Progenitor cell of endocrine pancreas (in vitro differentiated cells): ENCODE data around the gene FCAR. TPM values are rescaled to one million over a fixed set of nuclear protein-coding genes. Genes with fewer than 3 reads are reported as not detected.
"Not testable (repeated sequence)": the region's sequence is repeated elsewhere in the genome, so short reads cannot be mapped to it uniquely, and the experiment has no call there.

ENCODE experiments used
- DNase-seq: peaks from one replicate; pipeline ENCODE4 v3.0.0; 2021; ENCODE audit warnings: low spot score; ENCODE audit not compliant: unreplicated experiment
- H3K27ac Mint-ChIP-seq: 2 replicates; pipeline ENCODE4 v1.8.0; 2021; ENCODE audit warnings: mild to moderate bottlenecking, moderate library complexity, mixed read lengths
- H3K27me3 Mint-ChIP-seq: 2 replicates; pipeline ENCODE4 v1.8.0; 2021; ENCODE audit warnings: mixed read lengths
- H3K36me3 Mint-ChIP-seq: 2 replicates; pipeline ENCODE4 v1.8.0; 2022; ENCODE audit warnings: mixed read lengths; ENCODE audit not compliant: insufficient read depth
- H3K4me1 Mint-ChIP-seq: 2 replicates; pipeline ENCODE4 v1.8.0; 2021; ENCODE audit warnings: low read depth, mixed read lengths
- H3K4me3 Mint-ChIP-seq: 2 replicates; pipeline ENCODE4 v1.8.0; 2021; ENCODE audit warnings: low read depth, mild to moderate bottlenecking, moderate library complexity, mixed read lengths
- H3K9me3 Mint-ChIP-seq: 2 replicates; pipeline ENCODE4 v1.8.0; 2021; ENCODE audit warnings: low read depth, mixed read lengths
- total RNA-seq: library from RNA; stranded (reverse); gene quantifications from 2 replicates; pipeline ENCODE4 v1.2.1, GENCODE V29; 2021
- TF ChIP-seq, protein P1 (sequence below): fragments of 200-600 bp; sonication (generic); IDR thresholded peaks from one replicate; pipeline ENCODE4 v1.5.0; 2021; ENCODE audit warnings: antibody characterized with exemption, mild to moderate bottlenecking; ENCODE audit not compliant: unreplicated experiment

FCAR gene
- total RNA-seq, 1 donor from 2014 or later: not detected

DNA sequence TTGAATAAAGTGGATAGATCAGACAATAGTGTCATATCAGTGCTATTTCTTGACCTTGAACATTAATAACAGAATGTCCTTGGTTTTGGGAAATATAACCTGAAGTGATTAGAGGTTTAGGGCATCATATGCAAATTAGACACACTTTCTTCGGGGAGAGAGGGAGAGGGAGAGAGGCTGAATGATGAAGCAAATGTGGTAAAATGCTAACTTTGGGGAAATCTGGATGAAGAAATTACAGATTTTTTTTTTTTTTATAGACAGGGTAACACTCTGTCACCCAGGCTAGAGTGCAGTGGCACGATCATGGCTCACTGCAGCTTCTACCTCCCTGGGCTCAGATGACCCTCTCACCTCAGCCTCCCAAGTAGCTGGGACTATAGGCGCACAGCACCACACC, 28.0 kb downstream of the FCAR start:
- Mint-ChIP-seq H3K27me3 (peaks cover 25% of the 10 kb centered on the region), H3K27ac (no peak overlapping the region), H3K9me3 (no peaks in the 10 kb centered on the region), H3K4me1 (peaks cover 3% of the 10 kb centered on the region), H3K36me3 (no peaks in the 10 kb centered on the region), H3K4me3 (no peak overlapping the region)
- TF ChIP-seq, protein P1, sequence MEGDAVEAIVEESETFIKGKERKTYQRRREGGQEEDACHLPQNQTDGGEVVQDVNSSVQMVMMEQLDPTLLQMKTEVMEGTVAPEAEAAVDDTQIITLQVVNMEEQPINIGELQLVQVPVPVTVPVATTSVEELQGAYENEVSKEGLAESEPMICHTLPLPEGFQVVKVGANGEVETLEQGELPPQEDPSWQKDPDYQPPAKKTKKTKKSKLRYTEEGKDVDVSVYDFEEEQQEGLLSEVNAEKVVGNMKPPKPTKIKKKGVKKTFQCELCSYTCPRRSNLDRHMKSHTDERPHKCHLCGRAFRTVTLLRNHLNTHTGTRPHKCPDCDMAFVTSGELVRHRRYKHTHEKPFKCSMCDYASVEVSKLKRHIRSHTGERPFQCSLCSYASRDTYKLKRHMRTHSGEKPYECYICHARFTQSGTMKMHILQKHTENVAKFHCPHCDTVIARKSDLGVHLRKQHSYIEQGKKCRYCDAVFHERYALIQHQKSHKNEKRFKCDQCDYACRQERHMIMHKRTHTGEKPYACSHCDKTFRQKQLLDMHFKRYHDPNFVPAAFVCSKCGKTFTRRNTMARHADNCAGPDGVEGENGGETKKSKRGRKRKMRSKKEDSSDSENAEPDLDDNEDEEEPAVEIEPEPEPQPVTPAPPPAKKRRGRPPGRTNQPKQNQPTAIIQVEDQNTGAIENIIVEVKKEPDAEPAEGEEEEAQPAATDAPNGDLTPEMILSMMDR: no peak
- DNase-seq: no peak

DNA sequence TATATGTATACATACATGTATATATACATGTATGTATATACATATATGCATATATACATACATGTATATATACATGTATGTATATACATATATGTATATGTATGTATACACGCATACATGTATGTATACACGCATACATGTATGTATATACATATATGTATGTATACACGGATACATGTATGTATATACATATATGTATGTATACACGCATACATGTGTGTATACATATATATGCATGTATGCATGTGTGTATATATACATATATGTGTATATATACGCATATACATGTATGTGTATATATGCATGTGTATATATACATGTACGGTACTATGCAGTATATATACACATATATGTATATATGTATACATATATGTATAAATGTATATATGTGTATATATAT, 29.3 kb downstream of the FCAR start:
- Mint-ChIP-seq H3K36me3 (no peaks in the 10 kb centered on the region), H3K9me3 (no peaks in the 10 kb centered on the region), H3K27ac (no peak overlapping the region), H3K4me3 (no peak overlapping the region), H3K4me1 (peaks cover 3% of the 10 kb centered on the region), H3K27me3 (peaks cover 17% of the 10 kb centered on the region)
- TF ChIP-seq, protein P1: no peak
- no peak for DNase-seq

DNA sequence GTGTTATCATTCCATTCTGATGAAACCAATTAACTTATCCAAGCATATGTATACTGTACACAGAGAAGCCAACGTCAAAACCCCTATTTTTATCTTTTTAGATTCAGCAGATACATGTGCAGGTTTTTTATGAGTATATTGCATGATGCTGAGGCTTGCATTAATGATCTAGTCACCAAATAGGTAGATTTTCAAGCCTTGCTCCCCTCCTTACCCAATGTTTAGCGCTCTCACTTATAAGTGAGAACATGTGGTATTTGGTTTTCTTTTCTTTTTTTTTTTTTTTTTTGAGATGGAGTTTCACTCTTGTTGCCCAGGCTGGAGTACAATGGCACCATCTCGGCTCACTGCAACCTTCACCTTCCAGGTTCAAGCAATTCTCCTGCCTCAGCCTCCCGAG, 30.2 kb downstream of the FCAR start:
- not testable (repeated sequence) for H3K27me3 Mint-ChIP-seq, H3K9me3 Mint-ChIP-seq, H3K27ac Mint-ChIP-seq

DNA sequence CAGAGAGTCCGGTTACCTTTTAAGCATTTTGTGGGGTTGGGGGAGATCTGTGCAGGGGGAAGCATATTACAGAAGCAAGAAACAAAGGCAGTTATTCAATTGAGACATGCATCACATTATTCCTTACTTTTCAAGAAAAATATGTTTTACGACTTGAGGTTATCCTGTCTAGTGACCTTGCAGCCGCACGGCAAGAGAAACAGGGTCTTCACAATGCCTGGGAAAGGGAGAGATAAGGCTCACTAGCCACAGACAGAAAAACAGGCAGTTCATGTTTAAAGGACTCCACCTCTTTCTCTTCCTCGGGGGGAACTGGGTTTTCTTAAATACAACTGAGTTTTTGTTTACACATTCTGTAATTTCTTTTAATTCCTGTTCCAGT, 31.4 kb downstream of the FCAR start:
- TF ChIP-seq, protein P1: no peak
- no peak overlapping the region for H3K27ac Mint-ChIP-seq
- peaks cover 3% of the 10 kb centered on the region for H3K4me1 Mint-ChIP-seq
- no peak overlapping the region for H3K4me3 Mint-ChIP-seq
- no peaks in the 10 kb centered on the region for H3K9me3 Mint-ChIP-seq
- no peaks in the 10 kb centered on the region for H3K36me3 Mint-ChIP-seq
- DNase-seq: no peak
- H3K27me3 Mint-ChIP-seq: no peaks in the 10 kb centered on the region

More for the DNA sequence above, 30.2 kb downstream of the FCAR start:
- DNase-seq, H3K4me3 Mint-ChIP-seq, H3K36me3 Mint-ChIP-seq, H3K4me1 Mint-ChIP-seq: not testable (repeated sequence)

DNA sequence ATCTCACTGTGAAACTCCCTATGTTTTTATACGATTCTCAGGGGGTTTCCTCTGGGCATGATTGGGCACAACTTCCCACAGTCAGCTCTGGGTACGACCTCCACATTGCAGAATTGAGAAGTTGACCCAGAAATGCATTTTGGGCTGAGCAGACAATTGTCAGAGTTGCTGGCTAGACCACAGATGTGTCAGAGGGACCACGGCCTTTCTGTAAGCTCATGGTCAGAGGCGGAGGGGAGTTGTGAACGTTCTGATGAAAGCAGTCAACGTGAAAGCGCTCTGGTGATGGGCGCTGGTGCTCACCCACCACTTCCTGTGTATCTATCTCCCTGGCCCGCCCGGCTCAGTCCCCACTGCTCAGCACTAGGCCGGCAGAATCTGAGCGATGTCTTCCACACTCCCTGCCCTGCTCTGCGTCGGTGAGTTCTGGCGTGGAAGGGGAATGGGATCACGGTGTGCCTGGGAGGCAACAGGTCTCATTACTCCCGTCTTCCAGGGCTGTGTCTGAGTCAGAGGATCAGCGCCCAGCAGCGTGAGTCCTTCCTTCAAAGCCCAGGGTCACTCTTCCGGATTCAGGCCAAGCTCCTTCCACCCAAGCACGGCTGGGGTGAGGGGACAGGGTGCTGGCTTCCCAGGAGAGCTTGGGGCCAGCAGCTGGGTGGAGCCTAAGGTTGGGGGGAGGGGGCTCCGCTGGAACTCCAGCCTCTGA, 31.9 kb downstream of the FCAR start, which contains the start of gene NCR1:
TSS of gene NCR1 (plus strand) at position 346 of the 709 bp plus-strand sequence. CDS start at position 386, 40 bp downstream.
- H3K9me3 Mint-ChIP-seq: no peaks in the 10 kb centered on the region
- TF ChIP-seq, protein P1: no peak
- no peak within 1 kb of the TSS for H3K27ac Mint-ChIP-seq
- H3K36me3 Mint-ChIP-seq: no peaks in the 10 kb centered on the region
- no peaks in the 10 kb centered on the region for H3K27me3 Mint-ChIP-seq
- DNase-seq: no peak
- H3K4me3 Mint-ChIP-seq: no peak within 1 kb of the TSS
- peaks cover 3% of the 10 kb centered on the region for H3K4me1 Mint-ChIP-seq

DNA sequence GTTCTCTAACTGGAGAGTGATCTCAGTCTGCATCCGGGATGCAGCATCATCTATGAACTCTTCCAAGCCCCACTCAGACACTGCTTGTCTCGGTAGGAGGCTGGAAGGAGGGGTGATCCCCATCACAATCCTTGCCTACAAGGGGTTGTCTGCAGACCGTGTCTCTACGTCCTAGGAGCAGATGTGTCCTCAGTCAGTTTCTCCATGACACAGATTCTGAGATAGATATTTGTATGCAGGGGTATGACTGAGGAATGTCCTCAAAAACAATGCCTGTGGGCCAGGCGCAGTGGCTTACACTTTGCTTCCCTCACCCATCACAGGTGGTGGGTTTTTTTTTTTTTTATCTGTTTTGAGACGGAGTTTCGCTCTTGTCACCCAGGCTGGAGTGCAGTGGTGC, 32.8 kb downstream of the FCAR start:
- H3K36me3 Mint-ChIP-seq: no peaks in the 10 kb centered on the region
- H3K9me3 Mint-ChIP-seq: no peaks in the 10 kb centered on the region
- no peak for DNase-seq
- no peak overlapping the region for H3K27ac Mint-ChIP-seq
- TF ChIP-seq, protein P1: no peak
- H3K4me1 Mint-ChIP-seq: peaks cover 3% of the 10 kb centered on the region
- H3K27me3 Mint-ChIP-seq: no peaks in the 10 kb centered on the region
- H3K4me3 Mint-ChIP-seq: no peak overlapping the region

DNA sequence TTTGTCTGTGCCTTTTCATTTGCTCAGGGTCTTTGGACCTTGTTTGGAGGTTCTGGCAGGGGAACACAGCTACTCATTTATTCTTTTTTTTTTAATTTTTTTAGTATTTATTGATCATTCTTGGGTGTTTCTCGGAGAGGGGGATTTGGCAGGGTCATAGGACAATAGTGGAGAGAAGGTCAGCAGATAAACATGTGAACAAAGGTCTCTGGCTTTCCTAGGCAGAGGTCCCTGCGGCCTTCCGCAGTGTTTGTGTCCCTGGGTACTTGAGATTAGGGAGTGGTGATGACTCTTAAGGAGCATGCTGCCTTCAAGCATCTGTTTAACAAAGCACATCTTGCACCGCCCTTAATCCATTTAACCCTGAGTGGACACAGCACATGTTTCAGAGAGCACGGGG, 33.9 kb downstream of the FCAR start:
- H3K9me3 Mint-ChIP-seq, H3K4me1 Mint-ChIP-seq, H3K27ac Mint-ChIP-seq, DNase-seq, H3K27me3 Mint-ChIP-seq, H3K36me3 Mint-ChIP-seq, H3K4me3 Mint-ChIP-seq: not testable (repeated sequence)
